NCI-H774 (cell line): Measurements from ENCODE around the gene SASS6.

Source experiments
- DNase-seq: peaks from one replicate; lab custom pipeline; 2025; lab: John Stamatoyannopoulos, UW

Gene SASS6, protein sequence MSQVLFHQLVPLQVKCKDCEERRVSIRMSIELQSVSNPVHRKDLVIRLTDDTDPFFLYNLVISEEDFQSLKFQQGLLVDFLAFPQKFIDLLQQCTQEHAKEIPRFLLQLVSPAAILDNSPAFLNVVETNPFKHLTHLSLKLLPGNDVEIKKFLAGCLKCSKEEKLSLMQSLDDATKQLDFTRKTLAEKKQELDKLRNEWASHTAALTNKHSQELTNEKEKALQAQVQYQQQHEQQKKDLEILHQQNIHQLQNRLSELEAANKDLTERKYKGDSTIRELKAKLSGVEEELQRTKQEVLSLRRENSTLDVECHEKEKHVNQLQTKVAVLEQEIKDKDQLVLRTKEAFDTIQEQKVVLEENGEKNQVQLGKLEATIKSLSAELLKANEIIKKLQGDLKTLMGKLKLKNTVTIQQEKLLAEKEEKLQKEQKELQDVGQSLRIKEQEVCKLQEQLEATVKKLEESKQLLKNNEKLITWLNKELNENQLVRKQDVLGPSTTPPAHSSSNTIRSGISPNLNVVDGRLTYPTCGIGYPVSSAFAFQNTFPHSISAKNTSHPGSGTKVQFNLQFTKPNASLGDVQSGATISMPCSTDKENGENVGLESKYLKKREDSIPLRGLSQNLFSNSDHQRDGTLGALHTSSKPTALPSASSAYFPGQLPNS

DNA sequence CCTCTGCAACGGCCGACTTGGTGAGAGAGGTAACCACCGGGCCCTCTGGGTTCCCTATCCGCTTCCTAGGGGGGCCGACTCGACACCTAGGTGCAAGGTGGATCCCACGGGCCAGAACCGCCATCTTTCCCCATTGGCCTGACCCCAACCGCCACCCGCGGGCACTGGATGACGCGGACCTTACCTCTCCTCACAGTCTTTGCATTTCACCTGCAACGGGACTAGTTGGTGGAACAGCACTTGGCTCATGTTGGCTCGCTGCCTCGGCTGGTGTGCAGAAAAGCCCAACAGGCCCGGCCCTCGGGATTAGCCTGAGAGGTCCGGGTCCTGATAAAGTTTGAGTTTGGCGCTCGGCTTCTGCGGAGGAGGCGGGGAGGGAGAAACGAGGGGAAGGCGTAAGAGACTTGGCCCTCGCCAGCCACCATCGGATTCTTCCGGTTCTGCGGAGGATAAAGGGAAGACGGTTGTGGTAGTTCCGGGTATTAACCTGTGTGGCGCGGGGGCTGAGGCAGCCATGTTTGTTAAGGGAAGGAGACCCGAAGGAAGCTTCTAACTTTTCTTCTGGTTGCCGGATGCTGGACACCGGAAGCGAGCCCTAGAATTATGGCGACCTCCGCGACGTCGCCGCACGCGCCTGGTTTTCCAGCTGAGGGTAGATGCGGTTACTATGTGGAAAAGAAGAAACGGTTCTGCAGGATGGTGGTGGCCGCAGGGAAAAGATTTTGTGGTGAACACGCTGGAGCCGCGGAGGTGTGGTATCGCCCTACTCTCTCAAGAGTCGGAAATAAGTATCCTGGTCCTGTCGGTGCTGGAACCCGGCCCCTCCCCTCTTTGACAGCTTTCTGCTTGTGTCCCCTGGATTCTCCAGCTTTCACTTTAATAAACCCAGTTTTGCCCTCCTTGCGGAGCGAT lies at the start of gene SASS6, which contains the start of gene TRMT13:
Gene SASS6, minus strand, starts transcription at position 365 of the 912 bp plus-strand sequence. Its CDS starts 116 bp downstream, at position 249.
Gene TRMT13, plus strand, starts transcription at position 598 of the 912 bp plus-strand sequence. Its CDS starts 6 bp downstream, at position 604.
- peak; percentile 96 for DNase-seq

DNA sequence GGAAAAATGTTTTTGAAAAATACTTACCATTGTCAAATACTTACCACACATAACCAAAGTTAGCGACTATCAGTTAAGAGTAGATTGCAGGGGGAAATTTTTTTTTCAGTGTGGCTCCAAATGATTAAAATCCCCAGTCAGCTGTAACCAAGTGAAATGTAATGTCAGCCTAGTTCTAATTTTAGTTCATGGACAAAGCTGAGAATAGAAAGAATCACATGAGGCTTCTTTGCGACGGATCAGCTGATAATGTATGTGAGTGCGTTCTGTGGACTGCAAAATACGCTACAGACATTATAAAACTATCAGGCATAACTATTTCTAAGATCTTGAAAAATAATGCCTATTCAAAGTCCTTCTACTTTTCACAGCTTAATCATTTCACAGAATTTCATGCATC lies 45.4 kb upstream of the SASS6 start, which contains the start of gene LRRC39:
Gene LRRC39, minus strand, starts transcription at position 166 of the 400 bp plus-strand sequence. CDS start 9,740 bp downstream, outside the sequence.
- no peak for DNase-seq

DNA sequence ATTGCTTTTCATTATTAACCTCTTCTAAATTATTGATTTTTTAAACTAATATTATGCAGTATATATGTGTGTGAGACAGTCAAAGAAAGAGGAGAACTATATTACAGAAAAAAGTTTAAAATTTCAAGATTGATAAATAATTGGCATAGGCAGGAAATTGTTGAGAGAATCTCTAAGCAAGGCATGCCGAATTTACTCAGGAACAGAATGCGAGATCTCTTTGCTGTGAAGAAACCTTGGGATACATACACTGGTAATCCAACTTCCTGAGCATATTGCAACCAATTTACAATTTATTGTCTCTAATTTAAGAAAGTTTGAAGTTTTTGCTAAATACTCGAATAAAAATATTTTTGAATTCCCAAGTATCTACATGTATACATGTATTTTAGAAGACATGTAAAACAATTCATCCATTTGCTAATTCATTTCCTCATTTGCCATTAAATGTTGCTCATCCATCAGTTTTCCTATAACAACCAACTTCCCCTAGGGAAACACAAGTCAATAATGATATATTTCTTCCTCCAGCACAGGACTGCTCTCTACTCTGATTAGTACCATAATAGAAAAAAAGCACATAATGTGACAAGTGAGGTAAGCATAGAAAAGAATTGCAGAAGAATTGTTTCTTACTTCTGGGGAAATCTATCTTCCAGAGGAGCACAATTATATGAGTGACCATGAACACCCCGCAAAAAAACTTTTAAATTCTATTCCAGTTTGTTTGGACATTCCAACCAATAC lies 44.7 kb upstream of the SASS6 start:
- no peak for DNase-seq

DNA sequence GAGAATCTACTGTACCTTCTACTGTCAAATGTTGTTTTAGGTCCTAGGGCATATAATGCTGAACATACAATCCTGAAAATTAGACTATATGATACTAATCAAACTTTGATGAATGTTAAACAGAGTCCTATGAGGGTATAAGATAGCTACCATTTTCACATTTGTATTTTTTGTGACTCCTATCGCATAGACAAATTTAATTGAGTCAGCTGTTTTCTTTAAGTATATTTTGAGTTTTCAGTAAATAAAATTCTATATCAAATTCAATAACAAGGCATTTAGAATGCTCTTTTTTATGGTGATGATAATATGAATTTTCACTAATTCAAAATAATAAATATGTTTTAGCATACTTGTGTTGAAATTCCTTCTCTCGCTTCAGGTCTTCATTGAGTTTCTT lies 35.3 kb upstream of the SASS6 start:
- DNase-seq: no peak

DNA sequence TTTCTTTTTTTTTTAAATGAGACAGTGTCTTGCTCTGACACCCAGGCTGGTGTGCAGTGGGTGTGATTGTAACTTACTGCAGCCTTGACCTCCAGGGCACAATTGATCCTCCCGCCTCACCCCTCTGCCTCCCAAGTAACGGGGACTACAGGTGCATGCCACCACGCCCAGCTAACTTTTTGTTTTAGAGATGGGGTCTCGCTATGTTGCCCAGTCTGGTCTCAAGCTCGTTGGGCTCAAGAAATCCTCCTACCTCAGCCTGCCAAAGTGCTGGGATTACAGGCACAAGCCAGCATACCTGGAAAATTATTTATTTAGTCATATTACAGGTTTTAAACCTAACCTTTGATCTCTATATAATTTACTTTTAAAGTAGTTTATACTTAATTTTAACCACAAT lies 32.0 kb upstream of the SASS6 start:
- DNase-seq: no peak

DNA sequence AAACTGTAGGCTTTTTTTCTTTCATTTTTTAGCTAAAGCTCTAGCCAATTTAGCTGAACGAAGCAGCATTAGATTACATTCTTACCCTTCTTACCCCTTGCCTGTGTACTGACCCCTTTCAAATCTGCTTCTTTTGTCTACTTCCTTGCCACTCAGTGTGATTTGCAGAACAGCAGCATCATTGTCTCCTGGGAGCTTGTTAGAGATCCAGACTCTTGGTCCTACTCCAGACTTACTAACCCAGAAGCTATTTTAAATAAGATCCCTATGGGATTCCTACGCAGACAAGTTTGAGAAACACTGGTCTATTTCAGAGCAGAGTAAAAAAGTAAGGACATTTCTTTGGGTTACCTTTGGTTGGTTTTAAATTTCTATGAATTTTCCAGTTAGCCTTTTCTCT lies 31.5 kb upstream of the SASS6 start:
- no peak for DNase-seq

DNA sequence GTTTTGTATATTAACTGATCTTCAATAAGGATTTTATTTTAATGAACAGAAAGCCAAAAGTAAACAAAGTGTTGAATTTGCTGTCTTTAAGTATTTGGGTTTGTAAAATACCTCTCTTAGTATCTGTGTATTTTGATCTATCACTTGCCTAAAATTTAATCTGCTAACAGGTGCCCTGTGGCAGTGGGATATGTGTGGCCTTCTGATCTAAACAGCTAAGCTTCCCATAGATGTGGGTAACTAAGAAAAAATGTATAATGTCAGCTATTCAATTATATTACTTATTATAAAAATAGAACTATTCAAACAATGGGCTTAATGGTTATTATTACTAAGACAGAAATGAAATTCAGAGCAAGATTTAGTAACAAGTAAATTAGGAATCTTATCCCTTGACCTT lies 30.2 kb upstream of the SASS6 start:
- no peak for DNase-seq

DNA sequence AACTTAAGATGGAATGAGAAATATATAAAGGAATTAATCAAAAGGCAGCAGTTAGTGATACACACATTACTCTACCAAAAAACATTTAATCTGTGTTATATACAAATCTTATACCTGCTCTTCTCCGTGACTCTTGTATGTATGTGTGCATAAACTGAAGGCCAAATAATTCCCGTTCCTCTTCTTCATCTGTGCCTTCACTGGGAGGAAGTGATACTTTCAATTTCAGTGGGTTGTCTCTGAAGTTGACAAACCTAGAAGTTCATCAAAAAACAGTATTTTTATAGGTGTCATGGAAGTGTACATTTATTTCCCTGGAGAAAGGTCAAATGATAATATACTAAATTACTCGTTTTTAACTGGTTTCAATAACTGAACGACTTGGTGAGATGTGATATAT lies 19.5 kb upstream of the SASS6 start:
- no peak for DNase-seq

DNA sequence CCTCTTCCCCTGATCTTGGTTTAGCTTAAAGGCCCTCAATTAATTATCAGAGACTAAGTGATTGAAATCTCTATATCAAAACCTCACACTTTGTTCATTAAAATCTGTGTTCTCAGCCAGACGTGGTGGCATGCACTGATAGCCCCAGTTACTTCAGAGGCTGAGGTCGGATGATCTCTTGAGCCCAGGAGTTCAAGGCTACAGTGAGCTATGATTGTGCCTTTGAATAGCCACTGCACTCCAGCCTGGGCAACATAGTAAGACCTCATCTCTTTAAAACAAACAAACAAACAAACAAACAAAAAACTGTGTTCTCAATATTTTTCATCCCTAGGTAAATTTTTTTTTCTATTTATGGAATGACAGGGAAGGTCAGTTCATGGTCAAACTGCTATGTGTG lies 18.9 kb upstream of the SASS6 start:
- no peak for DNase-seq

DNA sequence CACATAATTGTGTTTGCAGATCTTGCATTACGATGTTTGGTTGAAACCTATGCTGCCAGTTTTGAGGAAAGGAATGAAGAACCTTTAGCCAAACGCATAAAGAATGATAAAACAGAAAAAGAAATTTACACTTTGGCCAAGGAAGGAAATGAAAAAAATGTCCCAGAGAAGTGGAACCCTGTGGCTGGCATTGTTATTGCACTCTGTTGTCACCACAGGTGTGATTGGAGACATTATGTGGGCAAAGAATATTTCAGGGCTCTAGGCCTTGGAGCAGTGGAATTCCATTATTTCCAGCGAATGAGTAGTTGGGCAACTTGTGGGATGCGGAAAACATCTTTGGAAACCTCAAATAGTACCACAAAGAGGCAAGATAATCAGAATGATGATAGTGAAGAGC lies 15.1 kb upstream of the SASS6 start:
- no peak for DNase-seq

DNA sequence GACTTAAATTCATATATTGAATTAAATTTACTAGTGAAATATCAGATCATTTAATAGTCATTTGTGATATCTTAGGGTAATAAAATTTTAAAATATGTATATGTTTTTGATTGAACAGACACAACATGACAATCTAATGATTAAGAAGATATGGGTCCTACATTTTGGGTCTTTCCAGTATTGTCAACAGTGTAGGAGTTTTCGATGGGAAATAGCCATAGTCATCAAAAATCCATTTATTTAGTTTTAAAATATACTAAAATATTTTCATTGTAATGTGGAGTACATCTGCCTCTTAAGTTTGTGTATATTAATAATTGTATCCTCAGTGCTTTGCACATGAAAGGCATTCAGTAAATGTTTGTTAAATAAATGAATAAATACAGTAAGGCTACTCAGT lies 14.2 kb upstream of the SASS6 start:
- DNase-seq: no peak

DNA sequence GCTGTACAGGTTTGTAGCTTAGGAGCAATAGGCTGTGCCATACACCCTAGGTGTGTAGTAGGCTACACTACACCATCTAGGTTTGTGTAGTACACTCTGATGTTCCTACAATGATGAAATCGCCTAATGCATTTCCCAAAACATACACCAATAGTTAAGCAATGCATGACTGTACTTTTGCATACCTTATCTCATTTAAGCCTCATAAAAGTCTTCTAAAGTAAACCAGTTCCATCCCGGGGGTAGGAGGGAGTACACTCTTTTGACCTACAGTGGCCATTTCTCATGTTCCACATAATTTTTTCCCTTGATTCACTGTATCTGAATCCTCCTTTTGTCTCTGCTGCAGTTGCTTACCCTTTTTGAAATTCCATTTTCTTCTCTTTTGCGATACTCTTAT lies 12.4 kb upstream of the SASS6 start:
- DNase-seq: no peak

DNA sequence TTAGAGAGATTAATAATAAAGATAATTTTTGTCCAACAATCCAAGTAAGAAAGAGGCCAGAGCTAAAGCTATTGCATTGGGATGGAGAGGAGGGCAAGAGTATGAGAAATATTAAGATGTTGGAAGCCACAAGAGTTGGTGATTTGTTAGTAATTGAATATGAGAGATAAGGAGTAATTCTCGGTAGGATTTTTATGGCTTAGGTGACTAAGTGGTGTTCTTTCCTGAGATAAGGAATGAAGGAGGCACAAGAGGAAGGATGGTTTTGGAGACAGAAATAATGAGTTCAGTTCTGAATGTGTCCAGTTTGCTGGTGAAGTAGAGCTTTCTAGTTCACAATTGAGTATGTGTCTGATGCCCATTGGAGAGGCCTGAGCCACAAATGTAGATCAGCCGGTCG lies 9.6 kb upstream of the SASS6 start:
- DNase-seq: no peak

DNA sequence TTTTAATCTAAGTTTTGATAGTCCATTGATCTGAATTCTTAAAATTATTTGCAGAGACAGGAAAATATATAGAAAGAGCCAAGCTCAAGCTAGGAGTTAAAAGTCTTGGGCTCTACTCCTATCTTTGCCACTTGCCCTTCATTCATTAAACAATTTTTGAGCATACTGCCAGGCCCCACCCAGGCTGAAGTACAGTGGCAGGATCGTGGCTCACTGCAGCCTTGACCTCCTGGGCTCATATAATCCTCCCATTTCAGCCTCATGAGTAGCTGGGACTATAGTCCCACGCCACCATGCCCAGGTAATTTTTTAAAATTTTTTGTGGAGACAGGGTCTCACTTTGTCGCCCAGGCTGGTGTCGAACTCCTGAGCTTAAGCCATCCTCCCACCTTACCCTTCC lies 8.5 kb upstream of the SASS6 start:
- DNase-seq: no peak

DNA sequence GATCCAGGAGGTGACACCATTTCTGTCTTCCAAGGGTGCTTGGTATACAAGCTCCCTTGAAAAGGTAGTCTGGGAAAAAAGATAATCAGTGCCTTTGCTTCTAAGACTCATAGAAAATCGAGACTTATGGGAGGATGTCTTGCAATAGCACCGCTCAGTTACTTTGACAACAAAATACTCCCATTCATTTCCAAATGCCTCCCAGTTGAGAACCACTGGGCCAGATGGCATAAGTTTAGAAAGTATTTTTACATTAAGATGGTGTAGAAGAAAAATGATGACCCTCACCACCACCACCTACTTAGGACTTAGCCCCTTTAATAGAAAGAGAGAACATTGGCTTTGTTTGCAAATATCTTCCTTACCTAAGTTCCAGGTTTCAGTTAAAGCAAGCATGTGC lies 4.9 kb upstream of the SASS6 start:
- no peak for DNase-seq

DNA sequence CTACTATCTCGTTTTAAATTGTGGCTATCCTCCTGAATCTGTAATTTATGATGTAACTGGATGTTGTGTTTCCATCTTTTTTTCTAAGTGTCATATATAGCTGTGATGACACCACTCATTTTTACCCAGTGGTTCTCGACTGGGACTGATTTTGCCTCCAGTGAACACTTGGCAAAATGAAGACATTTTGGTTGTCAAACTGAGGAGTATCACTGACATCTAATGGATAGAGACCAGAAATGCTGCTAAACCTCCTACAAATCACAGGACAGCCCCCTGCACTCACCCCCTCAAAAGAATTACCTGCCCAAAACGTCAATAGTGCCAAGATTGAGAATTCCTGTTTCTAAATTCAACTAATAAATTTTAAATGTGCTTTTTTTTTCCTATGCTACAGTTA lies 2.1 kb upstream of the SASS6 start:
- no peak for DNase-seq

DNA sequence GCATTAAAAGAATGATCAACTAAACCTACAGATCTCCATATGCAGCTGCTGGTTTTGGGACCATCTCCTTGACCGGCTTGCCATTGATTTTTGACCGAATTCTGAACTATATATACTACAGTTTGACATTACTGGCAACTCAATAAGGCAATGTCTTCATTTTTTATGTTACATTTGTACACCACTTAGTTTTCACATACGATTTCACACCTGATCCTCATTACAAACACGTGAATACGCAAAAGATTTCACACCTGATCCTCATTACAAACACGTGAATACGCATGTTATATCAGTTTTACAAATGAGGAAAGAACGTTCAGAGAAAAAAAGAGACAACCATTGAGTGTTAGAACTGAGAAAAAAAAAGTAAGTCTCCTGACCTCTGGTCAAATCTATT lies 1.1 kb downstream of the SASS6 start:
- no peak for DNase-seq

DNA sequence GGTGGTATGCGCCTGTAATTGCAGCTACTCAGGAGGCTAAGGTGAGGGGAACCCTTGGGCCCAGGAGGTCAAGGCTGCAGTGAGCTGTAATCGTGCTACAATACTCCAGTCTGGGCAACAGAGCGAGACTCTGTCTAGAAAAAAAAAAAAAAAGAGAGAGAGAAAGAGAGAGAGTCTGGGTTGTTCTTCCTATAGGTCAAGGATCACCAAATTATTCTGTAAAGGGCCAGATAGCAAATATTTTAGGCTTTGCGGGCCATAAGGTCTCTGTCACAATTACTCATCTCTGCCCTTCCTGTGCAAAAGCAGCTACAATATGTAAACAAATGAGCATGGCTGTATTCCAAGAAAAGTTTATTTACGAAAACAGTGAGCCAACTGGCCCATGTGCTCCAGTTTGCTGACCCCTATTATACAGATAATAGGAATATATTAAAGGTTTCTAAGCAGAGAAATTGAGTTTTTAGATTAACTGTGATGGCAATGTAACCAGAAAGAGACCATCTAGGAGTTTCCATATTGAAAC lies 2.1 kb downstream of the SASS6 start:
- DNase-seq: no peak

DNA sequence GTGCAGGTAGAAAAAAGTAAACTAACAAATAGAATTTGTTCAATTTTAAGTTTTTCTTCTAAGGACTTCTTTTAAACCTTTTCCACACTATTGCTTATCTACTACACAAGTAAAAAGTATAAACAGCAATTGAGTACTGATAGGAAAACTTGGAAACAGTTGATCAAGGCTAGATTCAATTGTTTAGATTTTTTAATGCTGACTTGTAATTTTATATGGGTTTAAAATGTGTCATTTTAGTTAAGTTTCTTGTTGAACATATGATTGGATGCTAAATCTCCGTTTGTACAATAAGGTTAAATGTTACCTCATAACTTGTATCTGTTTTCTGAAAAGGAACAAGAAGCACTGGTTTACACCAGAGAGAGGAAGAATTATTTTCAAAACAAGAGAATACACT lies 5.5 kb downstream of the SASS6 start:
- DNase-seq: no peak

DNA sequence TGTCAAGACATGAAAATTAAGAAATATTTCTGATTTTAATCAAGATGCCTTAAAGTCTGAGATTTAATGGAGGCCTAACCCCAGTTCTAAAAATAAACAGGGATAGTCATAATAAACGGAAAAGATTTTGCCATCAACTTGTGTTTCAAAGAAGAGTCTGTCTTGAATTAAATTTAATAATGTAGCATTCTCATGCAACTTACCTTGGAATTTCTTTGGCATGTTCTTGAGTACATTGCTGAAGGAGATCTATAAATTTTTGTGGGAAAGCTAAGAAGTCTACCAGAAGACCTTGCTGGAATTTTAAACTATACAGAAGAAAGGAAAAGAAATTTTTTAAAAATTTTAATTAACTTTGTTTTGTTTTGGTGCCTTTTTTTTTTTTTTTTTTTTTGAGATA lies 10.6 kb downstream of the SASS6 start:
- DNase-seq: no peak

DNA sequence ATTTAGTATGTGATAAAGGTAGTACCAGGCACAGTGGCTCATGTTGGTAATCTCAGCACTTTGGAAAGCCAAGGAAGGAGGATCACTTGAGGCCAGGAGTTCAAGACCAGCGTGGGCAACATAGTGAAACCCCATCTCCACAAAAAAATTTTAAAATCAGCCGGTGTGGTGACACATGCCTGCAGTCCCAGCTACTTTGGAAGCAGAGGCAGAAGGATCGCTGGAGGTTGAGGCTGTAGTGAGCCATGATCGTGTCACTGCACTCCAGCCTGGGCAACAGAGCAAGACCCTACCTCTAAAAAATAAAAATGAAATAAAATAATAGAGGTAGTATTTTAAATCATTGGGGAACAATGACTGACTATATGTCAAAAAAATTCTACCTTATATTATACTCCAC lies 17.2 kb downstream of the SASS6 start:
- DNase-seq: no peak
